Thoracic aorta endothelial cell (primary cell): ENCODE measurements around the gene ZER1. TPM values are rescaled to one million over a fixed set of nuclear protein-coding genes. Genes with fewer than 3 reads are reported as not detected.

ENCODE experiments used
- small RNA-seq: library from RNA; depleted of rRNA; stranded (forward); fragments of <200 nt; gene quantifications from one replicate; pipeline ENCODE3, GENCODE V24; 2012
- total RNA-seq: library from RNA; depleted of rRNA; stranded (reverse); fragments of >200 nt; gene quantifications from 2 replicates; pipeline ENCODE4 v1.2.3, GENCODE V29; 2012

ZER1 gene
- 13.0 and 16.4 TPM in 2 replicates for total RNA-seq

DNA sequence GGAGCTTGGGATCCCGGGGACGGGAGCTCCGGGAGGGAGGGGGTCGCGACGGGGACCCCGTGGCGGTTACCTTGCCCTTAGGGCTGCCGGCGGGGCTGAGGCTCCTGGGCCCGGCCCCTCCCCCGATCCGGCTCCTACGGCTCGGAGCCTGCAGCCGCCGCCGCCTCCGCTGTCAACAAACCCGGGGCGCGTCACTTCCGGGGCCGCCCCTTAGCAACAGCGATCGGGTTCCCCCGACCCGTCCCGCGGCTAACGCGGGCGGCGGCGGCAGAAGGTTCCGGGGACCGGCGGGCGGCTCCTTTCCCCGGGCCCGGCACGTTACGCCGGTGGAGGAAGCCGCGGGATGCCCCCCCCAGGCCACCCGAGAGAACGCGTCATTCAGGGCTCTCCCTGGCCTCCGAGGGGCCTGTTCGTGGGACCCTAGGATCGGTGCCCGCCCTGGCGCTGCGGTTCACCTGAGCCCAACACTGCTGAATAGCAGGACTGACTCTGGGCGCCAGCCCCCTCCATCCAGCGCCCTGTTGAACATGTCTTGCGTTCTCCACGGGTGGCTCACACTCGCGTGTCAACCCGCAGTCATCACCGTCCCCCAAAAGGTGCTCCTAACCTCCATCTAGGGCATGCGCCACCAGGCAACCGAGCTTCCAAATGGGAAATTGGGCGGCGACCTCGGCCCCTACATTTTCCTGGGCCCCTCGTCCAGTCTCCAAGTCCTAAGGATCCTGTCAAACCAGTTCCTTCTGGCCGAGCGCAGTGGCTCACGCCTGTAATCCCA is at the start of gene ZER1:
Gene ZER1, minus strand, starts transcription at position 183 of the 775 bp plus-strand sequence. CDS start 16,362 bp downstream, outside the sequence.

DNA sequence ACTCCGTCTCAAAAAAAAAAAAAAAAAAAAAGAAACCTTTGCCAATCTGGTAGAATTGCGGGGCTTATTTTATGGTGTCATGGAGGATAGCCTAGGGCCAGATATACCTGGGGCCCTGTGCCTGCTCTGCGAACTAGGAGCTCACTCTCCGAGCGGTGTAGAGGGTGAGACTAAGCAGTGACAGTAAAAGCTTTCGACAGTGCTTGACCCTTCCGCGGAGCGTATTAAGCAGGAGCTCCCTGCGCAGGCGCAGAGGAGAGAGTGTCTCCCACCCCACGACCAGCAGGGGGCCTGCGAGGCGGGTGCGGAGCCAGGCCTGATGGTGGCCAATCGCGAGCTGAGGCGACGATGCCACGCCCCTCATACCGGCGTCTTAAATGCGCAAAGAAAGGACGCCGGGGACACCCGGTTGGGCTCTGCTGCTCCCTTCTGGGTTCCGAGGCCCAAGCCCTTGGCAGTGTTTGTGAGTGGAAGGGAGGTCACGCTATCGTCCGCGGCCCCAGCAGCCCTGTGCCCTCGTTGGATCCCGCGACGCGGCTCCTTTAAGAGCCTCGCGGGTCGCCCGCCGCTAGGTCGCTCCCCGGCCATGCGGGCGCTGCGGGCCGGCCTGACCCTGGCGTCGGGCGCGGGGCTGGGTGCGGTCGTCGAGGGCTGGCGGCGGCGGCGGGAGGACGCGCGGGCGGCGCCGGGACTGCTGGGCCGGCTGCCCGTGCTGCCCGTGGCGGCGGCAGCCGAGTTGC is 46.5 kb upstream of the ZER1 start, which contains the start of gene ENDOG:
Gene ENDOG, plus strand, starts transcription at position 402 of the 740 bp plus-strand sequence. Its CDS starts 185 bp downstream, at position 587.

DNA sequence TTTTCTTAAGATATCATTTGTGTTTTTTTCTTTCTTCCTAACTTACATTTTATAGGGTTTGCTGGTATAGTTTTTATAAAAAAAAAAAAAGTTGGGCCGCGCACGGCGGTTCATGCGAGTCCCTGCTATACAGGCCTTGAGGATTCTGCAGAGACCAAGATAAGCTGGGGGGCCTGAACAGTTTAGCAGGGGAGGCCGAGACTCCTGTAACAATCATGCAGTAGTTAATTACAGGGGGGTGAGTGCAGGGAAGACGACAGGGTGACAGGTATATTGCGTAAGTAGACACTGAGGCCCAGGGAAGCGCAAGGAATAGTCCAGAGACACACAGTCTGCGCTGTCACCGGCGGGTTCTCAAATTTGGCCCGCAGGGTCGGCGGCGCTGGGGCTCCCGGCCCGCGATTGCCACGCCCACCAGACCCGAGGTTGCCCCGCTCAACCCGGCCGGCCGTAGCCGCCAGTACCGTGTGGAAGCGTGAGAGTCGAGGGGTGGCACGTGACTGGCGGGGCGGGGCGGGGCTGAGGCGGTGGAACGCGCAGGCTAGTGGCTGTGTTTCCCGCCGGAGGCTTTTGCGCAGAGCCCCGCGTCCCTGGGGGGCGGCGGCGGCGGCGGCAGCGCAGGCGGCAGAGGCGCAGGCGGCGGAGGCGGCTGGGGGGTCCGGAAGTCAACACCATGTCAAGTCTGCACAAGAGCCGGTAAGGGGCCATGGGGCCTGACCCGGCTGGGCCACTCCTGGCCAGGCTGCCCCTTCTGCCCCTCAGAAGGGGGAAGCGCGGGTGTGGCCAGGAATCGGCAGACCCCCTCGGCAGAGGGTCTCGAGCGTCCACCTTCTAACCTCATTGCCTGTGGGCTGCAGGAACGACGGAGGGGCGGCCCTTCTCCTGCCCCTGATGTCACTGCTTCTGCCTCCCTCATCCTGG is 15.2 kb upstream of the ZER1 start, which contains the start of gene TBC1D13:
Gene TBC1D13, plus strand, starts transcription at position 573 of the 921 bp plus-strand sequence. Its CDS starts 101 bp downstream, at position 674.

DNA sequence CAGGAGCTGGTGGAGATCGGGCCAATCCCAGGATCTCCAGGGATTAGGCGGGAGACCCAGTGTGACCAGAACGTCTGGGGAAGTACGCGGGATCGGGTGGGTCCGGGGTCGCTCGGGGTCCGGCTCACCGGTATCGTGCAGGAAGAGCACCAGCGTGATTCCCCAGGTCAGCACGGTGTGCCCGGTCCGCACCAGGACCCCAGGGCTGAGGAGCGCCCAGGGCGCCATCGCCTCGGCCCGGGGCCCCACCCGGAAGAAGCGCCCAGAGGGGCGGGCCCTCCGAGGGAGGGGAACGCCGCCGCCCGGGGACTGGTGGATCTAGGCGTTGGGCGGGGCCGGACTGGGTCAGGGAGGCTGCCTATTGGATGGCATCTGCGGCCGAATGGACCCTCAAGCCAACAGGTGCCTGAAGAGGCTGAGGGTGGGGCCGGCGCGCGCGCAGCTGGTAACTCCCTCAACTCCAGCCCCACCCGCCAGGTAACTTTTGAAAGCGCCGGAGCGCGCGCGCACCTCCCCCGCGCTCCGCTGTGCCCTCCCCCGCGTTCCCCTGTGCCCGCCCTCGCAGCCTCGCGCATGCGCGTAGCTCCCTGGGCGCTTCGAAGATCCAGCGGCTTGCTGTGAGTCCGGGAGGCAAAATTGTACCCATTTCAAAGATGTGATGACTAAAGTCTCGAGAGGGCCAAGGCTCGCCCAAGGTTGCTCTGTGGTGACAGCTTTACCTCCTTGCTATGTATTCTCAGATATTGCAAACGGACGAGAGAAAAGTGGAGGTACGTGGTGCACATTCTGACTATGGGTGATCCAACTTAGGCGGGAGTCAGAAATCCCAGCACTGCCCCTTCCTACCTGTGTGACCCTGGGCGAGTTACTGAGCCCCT is 47.6 kb downstream of the ZER1 start, which contains the start of gene ZDHHC12:
Gene ZDHHC12, minus strand, starts transcription at position 262 of the 878 bp plus-strand sequence. Its CDS starts 34 bp downstream, at position 228.

DNA sequence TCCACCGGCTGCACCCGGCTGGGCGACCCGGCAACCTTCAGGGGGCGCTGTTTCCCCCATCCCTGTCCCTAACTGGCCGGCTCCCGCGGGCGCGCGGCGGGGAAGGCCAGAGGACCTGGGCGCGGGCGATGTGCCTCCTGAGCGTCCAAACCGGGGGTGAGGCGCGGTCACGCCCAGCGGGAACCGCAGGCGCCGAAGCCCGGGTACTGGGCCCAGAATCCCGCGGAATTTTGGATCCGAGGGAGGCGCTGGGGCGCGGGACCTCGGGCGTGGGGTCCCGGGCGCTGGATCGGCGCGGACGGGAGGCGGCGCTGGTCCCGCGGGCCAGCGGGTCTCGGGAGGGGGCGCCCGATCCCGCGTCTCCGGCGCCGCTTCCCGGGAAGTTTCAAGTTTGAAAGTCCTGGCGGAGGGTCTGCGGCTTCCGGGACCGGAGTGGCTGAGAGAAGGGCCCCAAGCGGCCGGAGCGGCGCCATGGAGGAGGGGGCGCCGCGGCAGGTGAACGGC is 69.2 kb downstream of the ZER1 start, which contains the start of gene PKN3:
Gene PKN3, plus strand, starts transcription at position 59 of the 504 bp plus-strand sequence. Its CDS starts 413 bp downstream, at position 472.

DNA sequence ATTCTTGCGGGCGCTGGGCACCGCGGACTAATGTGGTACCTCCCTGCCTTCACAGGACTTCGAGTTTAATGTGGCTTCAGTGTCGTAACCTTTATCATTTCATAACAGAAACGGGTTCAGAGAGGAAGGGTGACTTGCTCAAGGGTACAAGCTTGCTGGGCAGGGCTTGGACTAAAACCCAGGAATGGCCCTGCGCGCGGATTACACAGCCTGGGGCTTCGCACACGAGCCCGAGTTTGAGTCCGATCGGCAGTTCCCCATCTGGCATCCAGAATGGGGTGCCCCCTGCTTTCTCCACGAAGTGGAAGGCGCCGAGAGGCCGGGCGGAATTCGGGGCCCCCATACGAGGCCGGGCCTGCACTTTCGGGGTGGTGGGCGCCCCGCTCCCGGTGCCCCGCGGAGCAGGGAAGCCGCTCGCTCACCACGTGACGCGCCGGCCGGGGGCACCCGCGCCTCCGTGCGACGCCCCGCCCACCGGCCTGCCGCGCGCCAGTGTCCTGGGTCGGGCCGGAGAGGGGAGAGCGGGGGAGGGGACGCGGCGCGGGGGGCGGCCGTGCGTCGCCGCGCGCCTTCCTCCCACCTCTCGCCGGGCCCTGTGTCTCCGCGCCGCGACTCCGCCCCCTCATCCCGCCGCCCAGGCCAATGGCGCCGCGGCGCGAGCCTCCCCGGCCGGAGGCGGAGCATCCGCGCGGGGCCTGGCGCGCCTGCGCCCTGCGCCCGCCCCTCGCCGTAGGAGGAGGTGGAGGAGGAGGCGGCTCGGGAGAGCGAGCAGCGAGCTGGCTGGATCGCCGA is 83.0 kb downstream of the ZER1 start, which contains the start of gene SET:
Gene SET, plus strand, starts transcription at position 722 of the 792 bp plus-strand sequence. CDS start 361 bp downstream, outside the sequence.

Small RNAs within 50 kb of the gene (small RNA-seq; reads per million reads assigned to genes)
- gene RF00017 (not detected), gene RN7SL560P (not detected)

Other genes starting within 250 kb of the ZER1 start
- 372 and 467 TPM in 2 replicates for gene SPTAN1, start 219.3 kb downstream of the ZER1 start, total RNA-seq
- gene DYNC2I2, start 115.1 kb downstream of the ZER1 start, total RNA-seq, result 57.2 and 67.6 TPM in 2 replicates
- 676 and 721 TPM in 2 replicates for gene SET, start 82.7 kb downstream of the ZER1 start, total RNA-seq
- 20.6 and 31.9 TPM in 2 replicates for gene PKN3, start 69.4 kb downstream of the ZER1 start, total RNA-seq
- 21.4 and 27.4 TPM in 2 replicates for gene ZDHHC12, start 47.8 kb downstream of the ZER1 start, total RNA-seq
- gene TBC1D13, start 15.3 kb upstream of the ZER1 start, total RNA-seq, result 20.5 and 22.1 TPM in 2 replicates
- gene ENDOG, start 46.6 kb upstream of the ZER1 start, total RNA-seq, result 18.3 and 20.5 TPM in 2 replicates
- 20.5 and 22.8 TPM in 2 replicates for gene SPOUT1, start 57.9 kb upstream of the ZER1 start, total RNA-seq
- 8.5 and 9.0 TPM in 2 replicates for gene KYAT1, start 110.0 kb upstream of the ZER1 start, total RNA-seq
- 118 and 154 TPM in 2 replicates for gene LRRC8A, start 110.2 kb upstream of the ZER1 start, total RNA-seq
- 0.79 and 1.3 TPM in 2 replicates for gene PHYHD1, start 149.1 kb upstream of the ZER1 start, total RNA-seq
- 20.5 and 25.9 TPM in 2 replicates for gene DOLK, start 175.7 kb upstream of the ZER1 start, total RNA-seq
- 76.3 and 85.9 TPM in 2 replicates for gene NUP188, start 175.8 kb upstream of the ZER1 start, total RNA-seq